Endothelial cell of umbilical vein (primary cell): ENCODE results near the gene OR13J1. TPM values are rescaled to one million over a fixed set of nuclear protein-coding genes. Genes with fewer than 3 reads are reported as not detected.

Source experiments
- BruUV-seq: library from RNA; stranded (reverse); fragments of 400-500 nt; replicated peaks from 2 replicates; lab custom pipeline; 2021; lab: Mats Ljungman, UMichigan
- CTCF ChIA-PET: fragments of 300-600, 350-600 bp; sonication (Branson Sonifier 250); formaldehyde crosslinking; loops from one replicate; lab custom pipeline; 2021; ENCODE audit warnings: antibody characterized with exemption, inconsistent platforms; lab: Charles Lee
- POLR2A ChIA-PET: fragments of 300-600, 350-600 bp; sonication (Branson Sonifier 250); formaldehyde crosslinking; loops from one replicate; lab custom pipeline; 2021; ENCODE audit warnings: antibody characterized with exemption, inconsistent platforms; lab: Charles Lee
- DNase-seq: peaks from one replicate; pipeline ENCODE4 v3.0.0-alpha.2; 2011; ENCODE audit warnings: low read depth, low spot score
- FAIRE-seq: peaks from 2 replicates; lab custom pipeline; 2011; peaks lifted over from hg19 to GRCh38; lab: Jason Lieb, UNC
- H2AFZ ChIP-seq: 2 replicates; pipeline ENCODE4 v1.6.0; 2012; ENCODE audit warnings: low read depth, low read length, control low read depth, inconsistent platforms
- H3K27ac ChIP-seq: 2 replicates; pipeline ENCODE4 v1.5.1; 2011; ENCODE audit warnings: low read depth, mild to moderate bottlenecking, control low read depth, low read length, moderate library complexity; ENCODE audit not compliant: insufficient read depth
- H3K27me3 ChIP-seq, 2 experiments: 2 replicates each; pipeline versions ENCODE4 v1.6.0 to v1.6.1; 2011; ENCODE audit warnings: low read length in 2 of 2, mixed read lengths in 1 of 2; ENCODE audit not compliant: control insufficient read depth in 2 of 2, insufficient read depth in 2 of 2
- H3K36me3 ChIP-seq, 2 experiments: 2 replicates in 1 of 2; 3 replicates in 1 of 2; pipeline ENCODE4 v1.5.1; 2011; ENCODE audit warnings: low read length in 2 of 2, mild to moderate bottlenecking in 1 of 2, moderate library complexity in 1 of 2; ENCODE audit not compliant: control insufficient read depth in 2 of 2, insufficient read depth in 2 of 2; ENCODE audit errors: extremely low read depth in 1 of 2
- H3K4me1 ChIP-seq: 3 replicates; pipeline ENCODE4 v1.5.1; 2011; ENCODE audit warnings: mild to moderate bottlenecking, low read length; ENCODE audit not compliant: control insufficient read depth, insufficient read depth; ENCODE audit errors: extremely low read depth
- H3K4me2 ChIP-seq: 2 replicates; pipeline ENCODE4 v1.6.1; 2011; ENCODE audit warnings: low read length, control low read depth, mixed read lengths; ENCODE audit not compliant: insufficient read depth
- H3K4me3 ChIP-seq, 3 experiments: fragments of 200-600 bp in 1 of 3; sonication (generic), shearing (Covaris generic) in 1 of 3; replicated peaks in 1 of 3; 2 replicates each; pipeline ENCODE4 v1.5.1; 2011 to 2016; ENCODE audit warnings: control low read depth in 3 of 3, low read length in 3 of 3, mild to moderate bottlenecking in 2 of 3, inconsistent platforms in 1 of 3, low read depth in 1 of 3, moderate library complexity in 1 of 3; ENCODE audit not compliant: insufficient read depth in 1 of 3
- H3K79me2 ChIP-seq: 2 replicates; pipeline ENCODE4 v1.6.0; 2012; ENCODE audit warnings: low read length, inconsistent platforms; ENCODE audit not compliant: control insufficient read depth, insufficient read depth
- H3K9ac ChIP-seq: replicated peaks from 2 replicates; pipeline ENCODE3; 2011; ENCODE audit warnings: low read length, control low read depth; ENCODE audit not compliant: insufficient read depth; ENCODE audit errors: extremely low read depth
- H3K9me1 ChIP-seq: replicated peaks from 3 replicates; pipeline ENCODE4 v1.6.0; 2011; ENCODE audit warnings: mild to moderate bottlenecking, low read length; ENCODE audit not compliant: control insufficient read depth, insufficient read depth; ENCODE audit errors: extremely low read depth
- H3K9me3 ChIP-seq: replicated peaks from 2 replicates; pipeline ENCODE4 v1.5.1; 2012; ENCODE audit warnings: low read length, inconsistent platforms; ENCODE audit not compliant: control insufficient read depth, insufficient read depth
- H4K20me1 ChIP-seq: replicated peaks from 2 replicates; pipeline ENCODE3; 2011; ENCODE audit warnings: mild to moderate bottlenecking, low read length; ENCODE audit not compliant: control insufficient read depth, insufficient read depth; ENCODE audit errors: extremely low read depth
- CTCF ChIP-seq, 2 donors: IDR thresholded peaks; 1 replicate in 1 of 2; 2 replicates in 1 of 2; pipeline ENCODE4 v1.5.1; 2011; ENCODE audit warnings: low read length in 2 of 2, mild to moderate bottlenecking in 2 of 2, moderate library complexity in 2 of 2, control low read depth in 1 of 2, inconsistent platforms in 1 of 2, low read depth in 1 of 2; ENCODE audit not compliant: insufficient read depth in 1 of 2; ENCODE audit errors: extremely low read depth in 1 of 2
- EZH2 ChIP-seq: IDR thresholded peaks from 2 replicates; pipeline ENCODE4 v1.6.1; 2012; ENCODE audit warnings: borderline replicate concordance, low read depth, mild to moderate bottlenecking, moderate library complexity, low read length, inconsistent platforms; ENCODE audit not compliant: severe bottlenecking
- FOS ChIP-seq: IDR thresholded peaks from 2 replicates; pipeline ENCODE4 v1.6.1; 2011; ENCODE audit warnings: mild to moderate bottlenecking, low read length, moderate library complexity, borderline replicate concordance; ENCODE audit not compliant: insufficient read depth
- GATA2 ChIP-seq: IDR thresholded peaks from 2 replicates; pipeline ENCODE4 v1.7.0; 2011; ENCODE audit warnings: low read depth, mild to moderate bottlenecking, moderate library complexity, mixed read lengths, low read length; ENCODE audit not compliant: insufficient read length, insufficient read depth
- JUN ChIP-seq: IDR thresholded peaks from 2 replicates; pipeline ENCODE4 v1.6.1; 2011; ENCODE audit warnings: borderline replicate concordance, low read depth; ENCODE audit not compliant: insufficient read length, insufficient read depth
- MAX ChIP-seq: IDR thresholded peaks from 2 replicates; pipeline ENCODE4 v1.6.1; 2011; ENCODE audit not compliant: insufficient read depth, insufficient read length
- MYC ChIP-seq: IDR thresholded peaks from one replicate; pipeline ENCODE4 v1.6.1; 2011; ENCODE audit warnings: mild to moderate bottlenecking, low read depth, low read length
- POLR2A ChIP-seq: IDR thresholded peaks from 2 replicates; pipeline ENCODE4 v1.6.1; 2012; ENCODE audit warnings: low read depth, mild to moderate bottlenecking, control low read depth, low read length
- POLR2AphosphoS5 ChIP-seq: IDR thresholded peaks from 2 replicates; pipeline ENCODE4 v1.6.1; 2012; ENCODE audit warnings: low read depth, mild to moderate bottlenecking, control low read depth, low read length, moderate library complexity; ENCODE audit not compliant: insufficient read depth
- dilution Hi-C: fragments of 300-500 bp; cut with MboI; formaldehyde crosslinking; loops from one replicate; pipeline ENCODE4 v1.15.0; 2019; ENCODE audit warnings: low sequenced_read_pairs; ENCODE audit not compliant: extremely low pct_ligation_motif_present
- intact Hi-C: fragments of 100-400 bp; cut with micrococcal nuclease; formaldehyde crosslinking; loops from one replicate; pipeline ENCODE4 v1.10.0; 2022
- polyA plus RNA-seq, 4 experiments: library from polyadenylated mRNA; depleted of rRNA in 3 of 4; stranded (reverse) in 3 of 4; unstranded in 1 of 4; fragments of >200 nt; gene quantifications; 2 replicates each; pipeline versions ENCODE4 v1.2.1 to v1.2.3, GENCODE V29; 2011 to 2012; ENCODE audit warnings: missing spikeins in 1 of 4
- total RNA-seq: library from RNA; stranded (reverse); gene quantifications from 2 replicates; pipeline ENCODE4 v1.2.3, GENCODE V29; 2021

Gene OR13J1
- total and polyA plus RNA-seq, 2 donors (not counting 3 experiments of a cell fraction or from before 2014, with no cell fraction given): not detected

GRCh38 chr9:35863583-35863982 lies 6.6 kb downstream of the OR13J1 start:
- Histone ChIP-seq H3K27ac (no peak overlapping the region), H3K4me3 (no peak overlapping the region), H3K9ac (no peak overlapping the region), H3K4me1 (no peaks in the 10 kb centered on the region), H2AFZ (no peak overlapping the region), H3K9me1 (no peaks in the 10 kb centered on the region), H3K36me3 (no peaks in the 10 kb centered on the region), H3K27me3 (peaks cover 8 to 26% of the 10 kb centered on the region in 2 experiments), H3K79me2 (no peaks in the 10 kb centered on the region), H3K4me2 (no peak overlapping the region), H4K20me1 (no peaks in the 10 kb centered on the region), H3K9me3 (no peaks in the 10 kb centered on the region)
- no TSS peak for BruUV-seq
- POLR2A ChIA-PET: no interaction called here
- TF ChIP-seq GATA2 (no peak), CTCF (IDR thresholded peaks at IDR 0.05; ENCODE audit: extremely low read depth in 1 of 2, insufficient read depth in 1 of 2, low read depth in 1 of 2, low read length in 2 of 2) (no peak), POLR2AphosphoS5 (no peak), JUN (no peak), MYC (no peak), EZH2 (no peak), FOS (no peak), MAX (no peak), POLR2A (no peak)
- intact Hi-C loops (no loop called here), dilution Hi-C loops (no loop called here)
- CTCF ChIA-PET: interaction anchor here (2.6 to 4.8 kb wide), 2 partner anchors 19 to 37 kb away, joined by 7 to 27 read pairs; no protein-coding TSS in a partner anchor
- no peak for FAIRE-seq
- no peak for DNase-seq
